HCT116 (cell line): ENCODE results near the gene B3GALT6.

Experiments
- CTCF ChIP-seq, 3 experiments: fragments of 200-600 bp in 1 of 3; sonication (generic) in 1 of 3; IDR thresholded peaks in 2 of 3; conservative IDR thresholded peaks in 1 of 3; 2 replicates each; pipeline ENCODE4 v1.5.1; 2012 to 2017; ENCODE audit warnings: low read depth in 2 of 3, low read length in 2 of 3, antibody characterized with exemption in 1 of 3, borderline replicate concordance in 1 of 3, control low read depth in 1 of 3, mild to moderate bottlenecking in 1 of 3, mixed read lengths in 1 of 3, mixed run types in 1 of 3, moderate library complexity in 1 of 3; ENCODE audit not compliant: insufficient read depth in 1 of 3
- ELF1 ChIP-seq: IDR thresholded peaks from 2 replicates; pipeline ENCODE4 v1.6.1; 2012; ENCODE audit warnings: low read depth, borderline replicate concordance
- EZH2 ChIP-seq: fragments of 200-600 bp; sonication (generic); IDR thresholded peaks from 2 replicates; pipeline ENCODE4 v1.6.1; 2017; ENCODE audit warnings: antibody characterized with exemption, mixed run types
- EZH2phosphoT487 ChIP-seq: fragments of 200-600 bp; IDR thresholded peaks from 2 replicates; pipeline ENCODE4 v1.6.1; 2018; ENCODE audit warnings: antibody characterized with exemption, borderline replicate concordance
- POLR2A ChIP-seq: IDR thresholded peaks from 2 replicates; pipeline ENCODE4 v1.7.0; 2011; ENCODE audit warnings: borderline replicate concordance; ENCODE audit not compliant: insufficient read depth, insufficient read length; ENCODE audit errors: extremely low read depth
- SIN3A ChIP-seq: IDR thresholded peaks from 2 replicates; pipeline ENCODE4 v1.6.1; 2012; ENCODE audit warnings: low read depth
- SP1 ChIP-seq: IDR thresholded peaks from 2 replicates; pipeline ENCODE4 v1.6.1; 2012; ENCODE audit warnings: low read depth
- SRF ChIP-seq: IDR thresholded peaks from 2 replicates; pipeline ENCODE4 v1.6.1; 2012; ENCODE audit warnings: low read depth
- TCF7L2 ChIP-seq: IDR thresholded peaks from 2 replicates; pipeline ENCODE4 v1.7.0; 2011; ENCODE audit warnings: borderline replicate concordance, inconsistent platforms; ENCODE audit not compliant: insufficient read depth, insufficient read length; ENCODE audit errors: extremely low read depth
- ZNF274 ChIP-seq: fragments of 200-500 bp; sonication (Bioruptor generic); IDR thresholded peaks from 2 replicates; pipeline ENCODE4 v1.6.1; 2014; ENCODE audit warnings: mild to moderate bottlenecking, low read depth, low read length, inconsistent platforms
- TF ChIP-seq, protein P1 (sequence below): IDR thresholded peaks from 2 replicates; pipeline ENCODE4 v1.6.1; 2012
- TF ChIP-seq, protein P2 (sequence below): IDR thresholded peaks from 2 replicates; pipeline ENCODE4 v1.6.1; 2012; ENCODE audit warnings: low read depth
- TF ChIP-seq, protein P3 (sequence below): IDR thresholded peaks from 2 replicates; pipeline ENCODE4 v1.6.1; 2012
- TF ChIP-seq, protein P4 (sequence below): IDR thresholded peaks from 2 replicates; pipeline ENCODE4 v1.6.1; 2011; ENCODE audit warnings: mild to moderate bottlenecking, low read length, moderate library complexity; ENCODE audit not compliant: insufficient replicate concordance; ENCODE audit errors: extremely low read depth

- TF ChIP-seq, protein P1, sequence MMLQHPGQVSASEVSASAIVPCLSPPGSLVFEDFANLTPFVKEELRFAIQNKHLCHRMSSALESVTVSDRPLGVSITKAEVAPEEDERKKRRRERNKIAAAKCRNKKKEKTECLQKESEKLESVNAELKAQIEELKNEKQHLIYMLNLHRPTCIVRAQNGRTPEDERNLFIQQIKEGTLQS = no peak
- TF ChIP-seq, protein P2, sequence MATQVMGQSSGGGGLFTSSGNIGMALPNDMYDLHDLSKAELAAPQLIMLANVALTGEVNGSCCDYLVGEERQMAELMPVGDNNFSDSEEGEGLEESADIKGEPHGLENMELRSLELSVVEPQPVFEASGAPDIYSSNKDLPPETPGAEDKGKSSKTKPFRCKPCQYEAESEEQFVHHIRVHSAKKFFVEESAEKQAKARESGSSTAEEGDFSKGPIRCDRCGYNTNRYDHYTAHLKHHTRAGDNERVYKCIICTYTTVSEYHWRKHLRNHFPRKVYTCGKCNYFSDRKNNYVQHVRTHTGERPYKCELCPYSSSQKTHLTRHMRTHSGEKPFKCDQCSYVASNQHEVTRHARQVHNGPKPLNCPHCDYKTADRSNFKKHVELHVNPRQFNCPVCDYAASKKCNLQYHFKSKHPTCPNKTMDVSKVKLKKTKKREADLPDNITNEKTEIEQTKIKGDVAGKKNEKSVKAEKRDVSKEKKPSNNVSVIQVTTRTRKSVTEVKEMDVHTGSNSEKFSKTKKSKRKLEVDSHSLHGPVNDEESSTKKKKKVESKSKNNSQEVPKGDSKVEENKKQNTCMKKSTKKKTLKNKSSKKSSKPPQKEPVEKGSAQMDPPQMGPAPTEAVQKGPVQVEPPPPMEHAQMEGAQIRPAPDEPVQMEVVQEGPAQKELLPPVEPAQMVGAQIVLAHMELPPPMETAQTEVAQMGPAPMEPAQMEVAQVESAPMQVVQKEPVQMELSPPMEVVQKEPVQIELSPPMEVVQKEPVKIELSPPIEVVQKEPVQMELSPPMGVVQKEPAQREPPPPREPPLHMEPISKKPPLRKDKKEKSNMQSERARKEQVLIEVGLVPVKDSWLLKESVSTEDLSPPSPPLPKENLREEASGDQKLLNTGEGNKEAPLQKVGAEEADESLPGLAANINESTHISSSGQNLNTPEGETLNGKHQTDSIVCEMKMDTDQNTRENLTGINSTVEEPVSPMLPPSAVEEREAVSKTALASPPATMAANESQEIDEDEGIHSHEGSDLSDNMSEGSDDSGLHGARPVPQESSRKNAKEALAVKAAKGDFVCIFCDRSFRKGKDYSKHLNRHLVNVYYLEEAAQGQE = no peak
- no peak for TF ChIP-seq EZH2
- no peak for TF ChIP-seq CTCF (IDR thresholded peaks at IDR 0.05 in 2 of 3, conservative IDR thresholded peaks at IDR 0.05 in 1 of 3; ENCODE audit: borderline replicate concordance in 1 of 3, insufficient read depth in 1 of 3, low read depth in 2 of 3, low read length in 2 of 3)
- no peak for TF ChIP-seq SIN3A
- no peak for TF ChIP-seq SRF
- no peak for TF ChIP-seq POLR2A
- no peak for TF ChIP-seq SP1
- TF ChIP-seq EZH2phosphoT487 = no peak
- TF ChIP-seq ELF1 = no peak
- TF ChIP-seq ZNF274 = no peak
- TF ChIP-seq, protein P3, sequence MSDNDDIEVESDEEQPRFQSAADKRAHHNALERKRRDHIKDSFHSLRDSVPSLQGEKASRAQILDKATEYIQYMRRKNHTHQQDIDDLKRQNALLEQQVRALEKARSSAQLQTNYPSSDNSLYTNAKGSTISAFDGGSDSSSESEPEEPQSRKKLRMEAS = no peak
- TF ChIP-seq TCF7L2 = no peak
- TF ChIP-seq, protein P4, sequence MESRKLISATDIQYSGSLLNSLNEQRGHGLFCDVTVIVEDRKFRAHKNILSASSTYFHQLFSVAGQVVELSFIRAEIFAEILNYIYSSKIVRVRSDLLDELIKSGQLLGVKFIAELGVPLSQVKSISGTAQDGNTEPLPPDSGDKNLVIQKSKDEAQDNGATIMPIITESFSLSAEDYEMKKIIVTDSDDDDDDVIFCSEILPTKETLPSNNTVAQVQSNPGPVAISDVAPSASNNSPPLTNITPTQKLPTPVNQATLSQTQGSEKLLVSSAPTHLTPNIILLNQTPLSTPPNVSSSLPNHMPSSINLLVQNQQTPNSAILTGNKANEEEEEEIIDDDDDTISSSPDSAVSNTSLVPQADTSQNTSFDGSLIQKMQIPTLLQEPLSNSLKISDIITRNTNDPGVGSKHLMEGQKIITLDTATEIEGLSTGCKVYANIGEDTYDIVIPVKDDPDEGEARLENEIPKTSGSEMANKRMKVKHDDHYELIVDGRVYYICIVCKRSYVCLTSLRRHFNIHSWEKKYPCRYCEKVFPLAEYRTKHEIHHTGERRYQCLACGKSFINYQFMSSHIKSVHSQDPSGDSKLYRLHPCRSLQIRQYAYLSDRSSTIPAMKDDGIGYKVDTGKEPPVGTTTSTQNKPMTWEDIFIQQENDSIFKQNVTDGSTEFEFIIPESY = no peak
These were observed 22.6 kb downstream of the B3GALT6 start for GRCh38 chr1:1254667-1254998.
